Keratinocyte (primary cell): Measurements from ENCODE around the gene DSCAM.

Experiments used
- EZH2 ChIP-seq: IDR thresholded peaks from one replicate; pipeline ENCODE4 v1.6.1; 2012; ENCODE audit warnings: inconsistent platforms, mild to moderate bottlenecking, low read length, moderate library complexity
- TF ChIP-seq, protein P1 (sequence below), 3 experiments: IDR thresholded peaks in 1 of 3; conservative IDR thresholded peaks in 1 of 3; optimal IDR thresholded peaks in 1 of 3; 2 replicates in 2 of 3; 3 replicates in 1 of 3; pipeline versions ENCODE3 to v1.5.1; 2011; ENCODE audit warnings: low read length in 3 of 3, mild to moderate bottlenecking in 3 of 3, moderate library complexity in 2 of 3, control low read depth in 1 of 3, inconsistent platforms in 1 of 3; ENCODE audit not compliant: insufficient read depth in 2 of 3; ENCODE audit errors: extremely low read depth in 1 of 3

DNA sequence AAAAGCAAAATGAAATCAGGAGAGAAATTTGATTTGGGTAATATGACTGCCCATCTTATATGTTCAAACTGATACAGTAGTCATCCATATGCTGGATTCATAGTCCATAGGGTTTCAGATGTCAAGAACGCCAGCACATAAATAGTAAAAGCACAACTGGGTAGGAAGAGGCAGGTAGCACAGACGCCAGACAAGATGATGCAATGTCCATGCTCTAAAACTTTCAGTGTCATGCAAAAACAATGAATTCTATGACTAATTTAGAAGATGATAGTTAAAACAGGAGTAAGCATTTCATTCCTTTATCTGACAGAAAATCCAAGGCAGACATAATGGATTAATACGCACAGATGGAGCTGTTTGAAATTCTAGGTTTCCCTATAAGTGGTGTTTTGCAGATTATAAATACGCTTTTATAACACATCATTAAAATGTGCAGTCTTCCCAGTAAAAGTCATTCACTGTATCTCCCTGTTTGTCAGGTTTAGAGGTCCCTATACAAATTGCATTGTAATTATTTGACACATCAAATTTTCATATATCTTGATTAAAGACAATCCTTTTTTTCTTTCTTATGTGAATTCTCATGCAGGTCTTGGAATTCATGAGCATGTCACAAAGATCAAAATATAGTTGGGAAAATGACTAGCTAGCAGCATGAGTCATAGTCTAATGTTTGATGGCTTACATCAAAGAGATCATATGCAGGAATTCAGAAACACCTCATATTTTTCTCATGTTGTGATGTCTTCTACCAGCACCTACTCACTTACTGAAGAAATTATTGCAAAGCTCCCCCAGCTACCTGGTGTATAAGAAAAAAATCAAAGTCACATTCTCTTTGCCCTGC, 139.9 kb downstream of the DSCAM start:
- TF ChIP-seq, protein P1, sequence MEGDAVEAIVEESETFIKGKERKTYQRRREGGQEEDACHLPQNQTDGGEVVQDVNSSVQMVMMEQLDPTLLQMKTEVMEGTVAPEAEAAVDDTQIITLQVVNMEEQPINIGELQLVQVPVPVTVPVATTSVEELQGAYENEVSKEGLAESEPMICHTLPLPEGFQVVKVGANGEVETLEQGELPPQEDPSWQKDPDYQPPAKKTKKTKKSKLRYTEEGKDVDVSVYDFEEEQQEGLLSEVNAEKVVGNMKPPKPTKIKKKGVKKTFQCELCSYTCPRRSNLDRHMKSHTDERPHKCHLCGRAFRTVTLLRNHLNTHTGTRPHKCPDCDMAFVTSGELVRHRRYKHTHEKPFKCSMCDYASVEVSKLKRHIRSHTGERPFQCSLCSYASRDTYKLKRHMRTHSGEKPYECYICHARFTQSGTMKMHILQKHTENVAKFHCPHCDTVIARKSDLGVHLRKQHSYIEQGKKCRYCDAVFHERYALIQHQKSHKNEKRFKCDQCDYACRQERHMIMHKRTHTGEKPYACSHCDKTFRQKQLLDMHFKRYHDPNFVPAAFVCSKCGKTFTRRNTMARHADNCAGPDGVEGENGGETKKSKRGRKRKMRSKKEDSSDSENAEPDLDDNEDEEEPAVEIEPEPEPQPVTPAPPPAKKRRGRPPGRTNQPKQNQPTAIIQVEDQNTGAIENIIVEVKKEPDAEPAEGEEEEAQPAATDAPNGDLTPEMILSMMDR (optimal IDR thresholded peaks at IDR 0.05 in 1 of 3, IDR thresholded peaks at IDR 0.05 in 1 of 3, conservative IDR thresholded peaks at IDR 0.05 in 1 of 3; ENCODE audit: extremely low read depth in 1 of 3, insufficient read depth in 2 of 3, low read length in 3 of 3): no peak
- TF ChIP-seq EZH2: no peak
